SU-DHL-6 (cell line): ENCODE results near the gene IRX4.

Experiments used
- H2AFZ ChIP-seq: fragments of 200-600 bp; sonication (generic); 2 replicates; pipeline ENCODE4 v1.6.1; 2014; ENCODE audit warnings: low read depth, mild to moderate bottlenecking, moderate library complexity, mixed read lengths, antibody characterized with exemption, low read length; ENCODE audit not compliant: severe bottlenecking
- H3F3A ChIP-seq: fragments of 200-600 bp; shearing (Covaris generic); 2 replicates; pipeline ENCODE4 v1.6.0; 2016; ENCODE audit warnings: antibody characterized with exemption, mild to moderate bottlenecking; ENCODE audit not compliant: insufficient read depth
- H3K27ac ChIP-seq: fragments of 200-600 bp; sonication (generic); 2 replicates; pipeline ENCODE4 v1.5.1; 2016; ENCODE audit warnings: low read depth, mild to moderate bottlenecking, low read length, moderate library complexity, mixed read lengths
- H3K27me3 ChIP-seq: fragments of 200-600 bp; sonication (generic), shearing (Covaris generic); 2 replicates; pipeline ENCODE4 v1.6.0; 2014; ENCODE audit warnings: mild to moderate bottlenecking, low read length
- H3K36me3 ChIP-seq: fragments of 200-600 bp; sonication (generic); 2 replicates; pipeline ENCODE4 v1.6.1; 2014; ENCODE audit warnings: mild to moderate bottlenecking, low read length, mixed read lengths
- H3K4me2 ChIP-seq: fragments of 300-600, 200-600 bp; shearing (Covaris generic), sonication (generic); 2 replicates; pipeline ENCODE4 v1.6.0; 2014; ENCODE audit warnings: low read length, low read depth, mild to moderate bottlenecking; ENCODE audit not compliant: poor library complexity, severe bottlenecking
- H3K4me3 ChIP-seq: fragments of 200-600 bp; sonication (generic); 2 replicates; pipeline ENCODE4 v1.5.1; 2014; ENCODE audit warnings: antibody characterized with exemption, low read length, mild to moderate bottlenecking, mixed read lengths; ENCODE audit not compliant: insufficient read depth, poor library complexity, severe bottlenecking
- H3K79me2 ChIP-seq: fragments of 200-600 bp; sonication (generic); 2 replicates; pipeline ENCODE4 v1.6.1; 2014; ENCODE audit warnings: mild to moderate bottlenecking, low read length, moderate library complexity; ENCODE audit not compliant: insufficient read depth
- H3K9ac ChIP-seq: fragments of 200-600 bp; sonication (generic); 2 replicates; pipeline ENCODE4 v1.7.0; 2014; ENCODE audit warnings: mild to moderate bottlenecking, low read length
- H3K9me2 ChIP-seq: fragments of 200-600 bp; sonication (generic); replicated peaks from 2 replicates; pipeline ENCODE4 v1.6.1; 2014; ENCODE audit warnings: low read length; ENCODE audit not compliant: insufficient read depth
- H3K9me3 ChIP-seq: fragments of 200-600 bp; sonication (generic); 2 replicates; pipeline ENCODE4 v1.6.1; 2014; ENCODE audit warnings: low read length, mixed read lengths; ENCODE audit not compliant: insufficient read depth
- H4K20me1 ChIP-seq: fragments of 200-600 bp; sonication (generic); 2 replicates; pipeline ENCODE4 v1.6.1; 2014; ENCODE audit warnings: low read depth, mild to moderate bottlenecking, antibody characterized with exemption, low read length, moderate library complexity, mixed read lengths
- EZH2phosphoT487 ChIP-seq: fragments of 200-600 bp; sonication (generic), shearing (Covaris generic); conservative IDR thresholded peaks from 2 replicates; pipeline ENCODE4 v1.6.1; 2018; ENCODE audit warnings: mild to moderate bottlenecking, antibody characterized with exemption, low read length, moderate library complexity, mixed read lengths
- TF ChIP-seq, protein P1 (sequence below): fragments of 200-600 bp; sonication (generic); IDR thresholded peaks from one replicate; pipeline ENCODE4 v1.5.1; 2017; ENCODE audit warnings: antibody characterized with exemption, mild to moderate bottlenecking, low read length, moderate library complexity; ENCODE audit not compliant: insufficient read depth, poor library complexity, severe bottlenecking

Gene IRX4

DNA sequence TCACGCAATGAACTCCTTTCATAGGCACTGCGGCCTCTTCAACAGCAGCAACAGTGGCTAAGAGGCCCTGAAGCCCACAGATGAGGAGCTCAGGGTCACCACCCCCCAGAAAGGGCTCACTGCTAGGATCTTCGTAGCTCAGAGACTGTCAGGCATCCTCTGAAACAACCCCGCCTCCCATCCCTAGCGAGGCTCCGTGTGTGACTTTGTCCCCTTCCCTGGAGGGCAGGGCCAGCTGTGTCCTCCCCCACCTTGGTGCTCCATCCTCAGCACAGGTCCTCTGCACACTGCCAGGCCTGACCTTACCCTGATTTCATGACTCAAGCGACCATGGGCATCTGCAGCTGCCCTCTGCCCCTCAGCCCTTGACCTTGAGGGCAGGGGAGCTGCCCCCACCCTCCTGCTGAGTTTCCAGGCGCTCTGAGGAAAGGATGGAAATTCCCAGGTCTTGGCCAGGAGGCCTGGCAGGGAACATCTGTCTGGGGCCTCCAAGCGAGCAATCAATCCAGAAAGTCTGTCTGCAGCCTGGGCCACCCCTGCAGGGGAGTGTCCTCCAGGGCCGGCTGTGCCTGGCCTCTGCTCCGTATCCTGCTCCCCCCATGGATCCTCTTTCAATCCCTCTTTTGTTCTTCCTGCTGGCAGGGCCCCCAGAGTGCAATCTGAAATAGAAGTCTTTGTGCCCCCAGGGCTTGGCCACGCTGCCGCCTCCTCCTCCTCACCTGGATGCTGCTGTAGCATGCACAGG, 6.8 kb upstream of the IRX4 start:
- Histone ChIP-seq H3K9me2 (no peaks in the 10 kb centered on the region), H3K27me3 (no peaks in the 10 kb centered on the region)

DNA sequence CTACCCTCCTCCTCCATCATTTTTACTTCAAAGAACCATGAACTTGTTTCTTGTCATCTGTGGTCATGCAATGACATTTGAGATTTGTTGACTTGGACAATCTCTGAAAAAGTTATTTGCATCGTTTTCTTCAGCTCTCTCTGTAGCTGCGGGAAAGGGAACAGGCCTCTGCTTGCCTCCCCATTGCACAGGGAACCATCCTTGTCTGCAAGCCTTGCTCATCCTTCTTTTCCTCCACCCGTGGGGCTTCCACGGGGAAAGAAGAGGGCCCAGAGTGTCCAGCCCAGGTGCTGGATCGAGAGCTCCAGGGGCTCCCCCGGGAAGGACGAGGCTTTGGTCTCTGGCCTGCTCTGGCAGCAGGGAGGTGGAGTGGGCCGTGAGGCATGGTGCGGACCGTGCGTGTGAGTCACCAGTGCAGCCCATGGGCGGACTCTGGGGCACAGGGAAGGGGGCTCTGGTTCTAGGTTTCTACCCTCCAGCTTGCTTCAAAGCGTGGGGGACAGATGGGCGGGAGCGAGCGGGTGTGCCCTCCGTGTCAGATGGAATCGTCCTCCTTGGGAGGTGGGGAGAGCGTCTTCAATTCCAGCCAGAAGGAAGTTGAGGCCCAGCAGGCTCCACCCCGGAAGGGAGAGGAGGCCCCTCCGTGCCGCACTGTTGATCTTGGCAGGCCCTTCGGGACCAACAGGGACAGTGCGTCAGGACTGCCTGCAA, 6.0 kb upstream of the IRX4 start:
- no peaks in the 10 kb centered on the region for H3K9me3 ChIP-seq
- no peaks in the 10 kb centered on the region for H3F3A ChIP-seq
- H3K27ac ChIP-seq = no peak overlapping the region
- no peaks in the 10 kb centered on the region for H3K27me3 ChIP-seq
- TF ChIP-seq, protein P1, sequence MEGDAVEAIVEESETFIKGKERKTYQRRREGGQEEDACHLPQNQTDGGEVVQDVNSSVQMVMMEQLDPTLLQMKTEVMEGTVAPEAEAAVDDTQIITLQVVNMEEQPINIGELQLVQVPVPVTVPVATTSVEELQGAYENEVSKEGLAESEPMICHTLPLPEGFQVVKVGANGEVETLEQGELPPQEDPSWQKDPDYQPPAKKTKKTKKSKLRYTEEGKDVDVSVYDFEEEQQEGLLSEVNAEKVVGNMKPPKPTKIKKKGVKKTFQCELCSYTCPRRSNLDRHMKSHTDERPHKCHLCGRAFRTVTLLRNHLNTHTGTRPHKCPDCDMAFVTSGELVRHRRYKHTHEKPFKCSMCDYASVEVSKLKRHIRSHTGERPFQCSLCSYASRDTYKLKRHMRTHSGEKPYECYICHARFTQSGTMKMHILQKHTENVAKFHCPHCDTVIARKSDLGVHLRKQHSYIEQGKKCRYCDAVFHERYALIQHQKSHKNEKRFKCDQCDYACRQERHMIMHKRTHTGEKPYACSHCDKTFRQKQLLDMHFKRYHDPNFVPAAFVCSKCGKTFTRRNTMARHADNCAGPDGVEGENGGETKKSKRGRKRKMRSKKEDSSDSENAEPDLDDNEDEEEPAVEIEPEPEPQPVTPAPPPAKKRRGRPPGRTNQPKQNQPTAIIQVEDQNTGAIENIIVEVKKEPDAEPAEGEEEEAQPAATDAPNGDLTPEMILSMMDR = no peak
- TF ChIP-seq EZH2phosphoT487 = no peak
- H3K4me3 ChIP-seq = no peak overlapping the region
- no peaks in the 10 kb centered on the region for H4K20me1 ChIP-seq
- H3K9me2 ChIP-seq = no peaks in the 10 kb centered on the region
- H3K9ac ChIP-seq = no peak overlapping the region
- H2AFZ ChIP-seq = no peak overlapping the region
- H3K36me3 ChIP-seq = no peaks in the 10 kb centered on the region
- no peaks in the 10 kb centered on the region for H3K79me2 ChIP-seq
- H3K4me2 ChIP-seq = no peak overlapping the region

More for the DNA sequence above, 6.8 kb upstream of the IRX4 start:
- Histone ChIP-seq H3K27ac (no peak overlapping the region), H3K36me3 (no peaks in the 10 kb centered on the region), H3K4me3 (no peak overlapping the region), H3K79me2 (no peaks in the 10 kb centered on the region), H3K4me2 (no peak overlapping the region), H3K9ac (no peak overlapping the region), H3K9me3 (no peaks in the 10 kb centered on the region), H4K20me1 (no peaks in the 10 kb centered on the region), H2AFZ (no peak overlapping the region), H3F3A (no peaks in the 10 kb centered on the region)
- TF ChIP-seq, protein P1 = no peak
- TF ChIP-seq EZH2phosphoT487 = no peak

DNA sequence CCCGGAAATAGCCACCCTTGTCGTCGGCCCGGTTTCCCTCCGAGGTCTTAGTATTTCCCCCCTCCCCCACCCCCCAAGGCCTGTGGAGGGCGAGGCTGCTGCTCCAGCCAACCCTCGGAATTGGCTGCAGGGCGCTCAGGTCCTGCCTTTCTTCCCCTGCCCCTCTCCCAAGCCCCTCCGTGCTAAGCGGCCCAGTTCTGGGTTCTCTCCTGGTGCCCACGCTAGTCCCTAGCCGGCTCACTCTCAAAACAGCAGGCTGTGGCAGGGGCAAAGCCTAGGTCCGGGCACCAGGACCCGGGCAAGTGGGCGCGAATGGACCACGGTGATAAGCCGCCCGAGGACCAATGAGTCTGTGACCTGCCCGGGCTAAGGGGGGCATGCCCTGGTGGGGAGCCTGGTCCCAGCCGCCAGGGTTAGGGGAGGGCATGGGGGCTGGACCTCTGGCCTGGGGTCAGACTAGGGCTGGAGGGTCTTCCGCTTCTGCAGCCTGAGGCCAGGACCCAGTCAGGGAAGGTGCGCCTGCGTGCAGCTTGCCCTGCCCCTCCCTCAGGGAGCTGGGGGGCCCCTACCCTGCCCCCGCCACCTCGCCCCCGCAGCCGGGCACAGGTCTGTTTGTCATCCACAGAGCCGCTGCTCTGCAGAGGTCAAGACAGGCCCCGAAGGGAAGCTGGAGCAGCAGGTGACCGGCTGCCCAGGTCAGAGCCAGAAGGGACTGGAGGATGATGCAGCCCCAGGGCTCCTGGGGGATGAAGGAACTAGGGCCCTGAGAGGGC, 5.0 kb upstream of the IRX4 start:
- TF ChIP-seq, protein P1 = no peak
- no peak for TF ChIP-seq EZH2phosphoT487
- Histone ChIP-seq H3K36me3 (no peaks in the 10 kb centered on the region), H3K9ac (no peak overlapping the region), H3K27me3 (no peaks in the 10 kb centered on the region), H3K79me2 (no peaks in the 10 kb centered on the region), H3K27ac (no peak overlapping the region), H4K20me1 (no peaks in the 10 kb centered on the region), H3K9me3 (no peaks in the 10 kb centered on the region), H3K9me2 (no peaks in the 10 kb centered on the region), H3K4me2 (no peak overlapping the region), H2AFZ (no peak overlapping the region), H3K4me3 (no peak overlapping the region), H3F3A (no peaks in the 10 kb centered on the region)
